Tongue (tissue), 2 donors: ENCODE data around the gene KLRK1. TPM values are rescaled to one million over a fixed set of nuclear protein-coding genes. Genes with fewer than 3 reads are reported as not detected.
"Not testable (repeated sequence)": the region's sequence is repeated elsewhere in the genome, so short reads cannot be mapped to it uniquely, and the experiment has no call there.

Experiments used
- DNase-seq: peaks from one replicate; pipeline ENCODE4 v3.0.0-alpha.2; 2015
- total RNA-seq: library from RNA; depleted of rRNA; stranded (reverse); fragments of >200 nt; gene quantifications from one replicate; pipeline ENCODE4 v1.2.3, GENCODE V29; 2014

The KLRK1 gene
- total RNA-seq, 1 donor from 2014 or later, result 1.7 TPM

DNA sequence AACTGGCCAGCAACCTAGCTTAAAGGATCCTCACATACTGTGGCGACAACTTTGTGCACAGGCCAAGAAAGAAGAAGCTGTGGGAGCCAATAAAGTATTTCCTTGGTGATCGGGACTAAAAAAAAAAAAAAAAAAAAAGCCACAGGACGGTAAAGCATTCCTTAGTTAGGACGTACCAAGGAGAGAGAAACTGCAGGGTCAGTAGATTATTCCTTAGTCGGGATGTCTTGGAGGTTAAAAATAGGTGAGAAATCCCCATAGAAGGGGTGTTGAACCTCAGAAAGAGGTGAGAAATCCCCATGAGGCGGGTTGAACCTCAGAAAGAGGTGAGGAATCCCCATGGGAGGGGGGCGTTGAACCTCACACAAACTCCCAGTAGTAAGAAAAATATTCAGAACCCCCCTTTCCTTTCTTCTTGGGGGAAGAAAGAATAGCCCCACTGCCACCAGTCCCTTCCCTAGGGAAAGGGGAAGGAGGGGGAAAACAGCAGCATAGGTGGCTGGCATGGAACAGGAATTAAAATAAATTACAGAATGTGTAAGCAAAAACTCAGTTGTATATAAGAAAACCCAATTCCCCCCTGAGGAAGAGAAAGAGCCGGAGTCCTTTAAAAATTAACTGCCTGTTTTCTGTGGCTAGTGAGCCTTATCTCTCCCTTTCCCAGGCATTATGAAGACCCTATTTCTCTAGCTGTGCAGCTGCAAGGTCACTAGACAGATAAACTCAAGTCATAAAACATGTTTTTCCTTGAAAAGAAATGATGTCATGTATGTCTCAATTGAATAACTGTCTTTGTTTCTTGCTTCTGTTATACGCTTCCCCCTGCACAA is 26.8 kb downstream of the KLRK1 start:
- peak; percentile 5 for DNase-seq

DNA sequence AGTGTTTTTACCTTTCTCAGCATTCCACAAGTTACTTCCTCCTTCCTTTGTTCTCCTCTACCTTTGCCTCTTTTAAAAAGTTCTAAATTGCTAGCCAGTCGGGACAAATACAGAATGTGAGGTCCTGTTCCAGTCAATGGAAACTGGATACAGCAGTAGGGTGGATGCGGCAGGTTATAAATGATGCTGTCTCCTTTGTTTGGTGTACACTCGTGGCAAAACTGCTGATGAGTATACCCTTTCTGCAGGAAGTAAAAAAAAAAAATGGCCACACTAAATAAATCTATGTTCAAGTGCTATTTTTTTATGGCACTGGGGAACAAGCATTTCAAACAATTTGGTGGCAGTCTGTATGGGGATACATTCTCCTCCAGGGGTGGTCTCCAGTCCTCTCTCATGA is 27.5 kb downstream of the KLRK1 start:
- no peak for DNase-seq

GRCh38 chr12:10361622-10362021 is 28.2 kb downstream of the KLRK1 start:
- peak; percentile 31 for DNase-seq

GRCh38 chr12:10361084-10361483 is 28.8 kb downstream of the KLRK1 start:
- DNase-seq, result no peak

- no peak for DNase-seq
These were observed 30.9 kb downstream of the KLRK1 start for GRCh38 chr12:10358969-10359368.

DNA sequence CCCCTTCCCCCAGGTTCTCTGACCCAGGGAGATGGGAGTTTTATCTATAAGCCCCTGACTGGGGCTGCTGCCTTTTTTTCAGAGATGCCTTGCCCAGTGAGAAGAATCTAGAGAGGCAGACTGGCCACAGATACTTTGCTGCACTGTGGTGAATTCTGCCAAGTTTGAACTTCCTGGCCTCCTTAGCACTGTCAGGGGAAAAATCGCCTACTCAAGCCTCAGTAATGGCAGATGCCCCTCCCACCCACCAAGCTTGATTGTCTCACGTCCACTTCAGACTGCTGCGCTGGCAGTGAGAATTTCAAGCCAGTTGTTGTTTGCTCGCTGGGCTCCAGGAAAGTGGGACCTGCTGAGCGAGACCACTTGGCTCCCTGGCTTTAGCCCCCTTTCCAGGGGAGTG is 31.7 kb downstream of the KLRK1 start:
- no peak for DNase-seq

- peak; percentile 18 for DNase-seq
These were observed 35.3 kb downstream of the KLRK1 start for GRCh38 chr12:10354502-10354901.

DNA sequence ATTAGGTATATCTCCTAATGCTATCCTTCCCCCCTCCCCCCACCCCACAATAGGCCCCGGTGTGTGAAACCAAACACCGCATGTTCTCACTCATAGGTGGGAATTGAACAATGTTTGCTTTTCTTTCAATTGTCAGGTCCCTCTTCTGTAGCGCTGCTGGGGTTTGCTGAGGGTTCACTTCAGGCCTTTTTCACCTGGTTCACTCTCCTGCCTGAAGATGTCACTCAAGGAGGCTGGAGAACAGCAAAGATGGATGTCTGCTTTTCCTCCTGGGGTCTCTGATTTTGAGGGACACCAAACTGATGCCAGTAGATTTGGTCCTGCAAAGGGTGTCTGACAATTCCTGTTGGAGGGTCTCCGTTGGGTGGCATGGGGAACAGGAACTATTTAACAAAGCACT is 35.8 kb downstream of the KLRK1 start:
- DNase-seq, result no peak

DNA sequence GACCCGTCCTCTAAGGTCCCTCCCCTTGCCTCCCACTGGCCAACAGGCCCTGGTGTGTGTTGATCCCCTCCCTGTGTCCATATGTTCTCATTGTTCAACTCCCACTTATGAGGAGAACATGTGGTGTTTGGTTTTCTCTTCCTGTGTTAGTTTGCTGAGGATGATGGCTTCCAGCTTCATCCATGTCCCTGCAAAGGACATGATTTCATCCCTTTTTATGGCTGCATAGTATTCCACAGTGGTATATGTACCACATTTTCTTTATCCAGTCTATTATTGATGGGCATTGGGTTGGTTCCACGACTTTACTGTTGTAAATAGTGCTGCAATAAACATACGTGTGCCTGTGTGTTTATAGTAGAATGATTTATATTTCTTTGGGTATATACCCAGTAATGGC is 38.4 kb downstream of the KLRK1 start:
- not testable (repeated sequence) for DNase-seq

DNA sequence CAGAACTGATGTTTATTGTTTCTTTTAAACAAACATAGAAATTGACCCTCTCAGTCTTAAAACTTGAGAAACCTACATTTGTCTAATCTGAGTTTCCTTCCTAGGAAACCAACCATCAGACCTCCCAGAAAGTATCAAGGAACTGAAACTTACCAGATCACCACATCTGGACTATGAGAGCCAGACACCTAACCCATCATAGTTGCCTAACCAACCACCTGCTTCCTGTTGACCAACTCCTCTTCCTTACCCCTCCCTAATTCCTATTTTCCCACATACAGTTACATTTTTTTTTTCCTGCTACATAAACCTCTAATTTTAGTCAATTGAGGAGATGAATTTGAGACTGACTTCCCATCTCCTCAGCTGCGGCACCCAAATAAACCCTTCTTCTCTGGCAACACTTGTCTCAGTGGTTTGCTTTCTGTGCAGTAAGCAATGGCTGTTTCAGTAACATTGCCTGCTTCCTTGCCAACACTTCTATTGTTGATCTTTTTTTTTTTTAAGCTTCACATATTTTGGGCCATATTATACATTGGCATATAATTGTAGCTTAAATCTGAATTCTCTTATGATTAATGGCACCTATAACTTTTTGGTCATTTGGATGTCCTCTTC is 47.8 kb downstream of the KLRK1 start:
- no peak for DNase-seq

DNA sequence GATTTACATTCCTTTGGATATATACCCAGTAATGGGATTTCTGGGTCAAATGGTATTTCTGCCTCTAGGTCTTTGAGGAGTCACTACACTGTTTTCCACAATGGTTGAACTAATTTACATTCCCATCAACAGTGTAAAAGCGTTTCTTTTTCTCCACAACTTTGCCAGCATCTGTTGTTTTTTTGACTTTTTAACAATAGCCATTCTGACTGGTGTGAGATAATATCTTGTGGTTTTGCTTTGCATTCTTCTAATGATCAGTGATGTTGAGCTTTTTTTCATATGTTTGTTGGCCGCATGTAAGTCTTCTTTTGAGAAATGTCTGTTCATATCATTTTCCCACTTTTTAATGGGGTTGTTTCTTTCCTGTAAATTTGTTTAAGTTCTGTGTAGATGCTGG is 48.9 kb downstream of the KLRK1 start:
- DNase-seq, result not testable (repeated sequence)

DNA sequence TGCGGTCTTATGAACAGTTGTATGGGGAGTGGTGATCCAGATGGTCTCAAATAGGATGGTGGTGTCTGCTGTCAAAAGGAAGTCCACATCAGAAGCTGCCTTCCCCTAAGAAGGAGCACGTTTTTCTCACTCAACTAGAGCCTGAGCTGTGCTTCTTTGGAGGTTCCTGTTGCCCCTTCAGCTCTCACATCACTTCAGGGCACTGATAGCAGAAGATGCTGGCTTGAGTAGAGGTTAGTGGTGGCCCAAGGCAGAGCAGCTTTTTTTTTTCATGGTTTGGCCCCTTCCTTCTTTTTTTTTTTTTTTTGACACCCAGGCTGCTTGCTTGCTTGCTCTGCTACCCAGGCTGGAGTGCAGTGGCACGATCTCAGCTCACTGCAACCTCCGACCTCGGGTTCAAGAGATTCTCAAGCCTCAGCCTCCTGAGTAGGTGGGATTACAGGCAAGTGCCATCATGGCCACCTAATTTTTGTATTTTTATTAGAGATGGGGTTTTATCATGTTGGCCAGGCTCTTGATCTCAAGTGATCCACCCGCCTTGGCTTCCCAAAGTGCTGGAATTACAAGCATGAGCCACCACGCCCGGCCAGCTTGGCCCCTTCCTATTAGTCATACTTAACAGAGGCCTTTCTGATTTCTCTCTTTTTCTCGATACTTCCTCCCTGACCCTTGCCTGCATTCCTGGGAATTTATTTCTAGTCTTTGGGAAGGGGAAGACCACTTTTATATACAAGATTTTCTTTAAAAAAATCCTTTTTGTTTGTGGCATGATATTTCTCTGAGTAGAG is 50.6 kb downstream of the KLRK1 start:
- no peak for DNase-seq

GRCh38 chr12:10338470-10338869 is 51.4 kb downstream of the KLRK1 start:
- not testable (repeated sequence) for DNase-seq

GRCh38 chr12:10336196-10336595 is 53.6 kb downstream of the KLRK1 start:
- not testable (repeated sequence) for DNase-seq

- DNase-seq, result peak; percentile 68
These were observed 58.1 kb downstream of the KLRK1 start for GRCh38 chr12:10331642-10332239.

GRCh38 chr12:10328691-10329090 is 61.1 kb downstream of the KLRK1 start:
- not testable (repeated sequence) for DNase-seq

Other genes with a start within 250 kb of the KLRK1 start
- gene OLR1, start 217.9 kb downstream of the KLRK1 start, total RNA-seq, result 1.2 TPM
- gene TMEM52B, start 211.0 kb downstream of the KLRK1 start, total RNA-seq, result not detected
- 76.4 TPM for gene GABARAPL1, start 177.2 kb downstream of the KLRK1 start, total RNA-seq
- 0.31 TPM for gene KLRD1, start 82.2 kb downstream of the KLRK1 start, total RNA-seq
- gene KLRC4, start 19.7 kb upstream of the KLRK1 start, total RNA-seq, result not detected
- 0.41 TPM for gene KLRC3, start 30.6 kb upstream of the KLRK1 start, total RNA-seq
- gene KLRC2, start 46.0 kb upstream of the KLRK1 start, total RNA-seq, result not detected
- gene KLRC1, start 63.3 kb upstream of the KLRK1 start, total RNA-seq, result 0.72 TPM
- gene EIF2S3B, start 115.8 kb upstream of the KLRK1 start, total RNA-seq, result 1.2 TPM
- gene MAGOHB, start 223.6 kb upstream of the KLRK1 start, total RNA-seq, result 25.5 TPM